Kidney tubule cell (primary cell): Measurements from ENCODE around the gene KCNQ1.

Source experiments
- DNase-seq: peaks from one replicate; pipeline ENCODE4 v3.0.0-alpha.2; 2018; ENCODE audit warnings: low spot score

The KCNQ1 gene

DNA sequence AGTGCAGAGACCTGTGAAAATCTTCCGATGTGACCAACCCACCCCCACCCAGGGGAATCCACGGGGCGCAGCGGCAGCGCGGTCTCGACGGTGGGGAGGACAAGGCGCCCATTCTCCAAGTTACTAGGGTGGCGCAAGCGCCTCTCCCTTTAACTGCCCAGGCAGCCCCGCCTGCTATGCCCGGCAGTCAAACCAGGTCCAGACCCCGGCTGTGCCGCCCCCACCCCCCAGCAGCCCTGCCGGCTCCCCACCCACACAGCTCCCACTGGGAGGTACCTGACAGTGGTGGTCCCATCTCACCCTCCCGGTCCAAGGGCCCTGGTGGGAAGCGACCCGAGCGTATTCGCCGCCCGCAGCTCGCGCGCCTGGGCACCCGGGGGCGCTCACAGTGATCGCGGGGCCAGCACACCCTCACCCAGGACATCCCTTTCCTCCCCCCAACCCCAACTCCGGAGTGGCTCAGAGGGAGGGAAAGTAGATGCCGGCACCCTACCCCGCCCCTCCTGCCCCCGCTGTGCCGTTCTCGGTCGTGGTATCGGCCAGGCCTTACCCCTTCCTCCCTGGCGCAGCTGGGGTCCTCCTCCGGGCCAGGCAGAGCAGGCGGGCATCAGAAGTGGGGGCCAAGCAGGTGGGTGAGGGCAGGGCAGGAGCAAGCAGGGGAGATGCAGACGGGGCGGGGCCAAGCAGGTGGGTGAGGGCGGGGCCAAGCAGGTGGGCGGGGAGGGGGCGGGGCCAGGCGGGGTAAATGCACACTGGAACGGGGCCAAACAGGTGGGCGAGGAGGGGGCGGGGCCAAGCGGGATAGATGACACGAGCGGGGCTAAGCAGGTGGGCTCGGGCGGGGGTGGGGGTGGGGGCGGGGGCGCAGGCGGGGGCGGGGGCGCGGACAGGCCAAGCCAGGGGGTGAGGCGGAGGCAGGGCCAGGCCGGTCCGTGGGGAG, 657 bp upstream of the KCNQ1 start, which contains the start of gene TRPM5:
TRPM5 (minus strand) TSS at position 634 of the 940 bp plus-strand sequence. CDS start 21,478 bp downstream, outside the sequence.
- peak; percentile 5 for DNase-seq

DNA sequence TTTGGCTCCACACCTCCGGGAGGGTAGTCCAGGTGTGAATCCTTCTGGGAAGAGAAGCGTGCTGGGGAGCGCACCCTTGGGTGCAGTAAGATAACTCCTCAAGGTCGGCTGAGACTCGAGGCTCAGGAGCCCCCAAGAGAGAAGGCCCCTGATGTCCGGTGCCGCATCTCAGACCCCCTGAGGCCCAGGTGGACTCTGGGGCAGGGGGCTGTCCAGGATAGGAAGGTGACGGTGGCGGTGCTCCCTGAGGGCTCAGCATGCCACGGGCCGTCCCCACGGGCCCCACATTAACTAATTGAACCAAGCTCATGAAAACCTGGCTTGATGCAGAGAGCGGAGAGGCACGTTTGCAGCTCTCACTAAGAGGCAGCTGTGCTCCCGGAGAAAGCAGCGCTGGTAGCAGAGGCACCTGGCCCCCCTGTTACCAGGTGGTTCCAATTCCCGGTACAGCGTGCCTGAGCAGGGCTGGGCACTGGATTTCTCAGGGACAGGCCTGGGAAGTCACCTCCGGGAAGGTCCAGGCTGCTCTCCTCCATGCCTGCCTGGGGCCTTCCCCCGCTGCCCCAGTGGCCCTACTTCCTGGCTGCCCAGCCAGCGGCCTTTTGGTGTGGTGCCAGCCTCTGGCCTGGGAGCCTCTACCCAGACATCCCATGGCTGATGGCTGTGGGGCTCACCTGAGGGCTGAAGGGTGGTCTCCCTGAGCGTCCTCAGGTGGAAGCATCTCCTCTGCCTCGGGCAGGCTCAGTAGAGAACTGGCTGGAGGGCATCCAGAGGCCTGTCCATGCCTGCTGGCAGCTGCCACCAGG, 1.1 kb downstream of the KCNQ1 start:
- peak; percentile 21 for DNase-seq

DNA sequence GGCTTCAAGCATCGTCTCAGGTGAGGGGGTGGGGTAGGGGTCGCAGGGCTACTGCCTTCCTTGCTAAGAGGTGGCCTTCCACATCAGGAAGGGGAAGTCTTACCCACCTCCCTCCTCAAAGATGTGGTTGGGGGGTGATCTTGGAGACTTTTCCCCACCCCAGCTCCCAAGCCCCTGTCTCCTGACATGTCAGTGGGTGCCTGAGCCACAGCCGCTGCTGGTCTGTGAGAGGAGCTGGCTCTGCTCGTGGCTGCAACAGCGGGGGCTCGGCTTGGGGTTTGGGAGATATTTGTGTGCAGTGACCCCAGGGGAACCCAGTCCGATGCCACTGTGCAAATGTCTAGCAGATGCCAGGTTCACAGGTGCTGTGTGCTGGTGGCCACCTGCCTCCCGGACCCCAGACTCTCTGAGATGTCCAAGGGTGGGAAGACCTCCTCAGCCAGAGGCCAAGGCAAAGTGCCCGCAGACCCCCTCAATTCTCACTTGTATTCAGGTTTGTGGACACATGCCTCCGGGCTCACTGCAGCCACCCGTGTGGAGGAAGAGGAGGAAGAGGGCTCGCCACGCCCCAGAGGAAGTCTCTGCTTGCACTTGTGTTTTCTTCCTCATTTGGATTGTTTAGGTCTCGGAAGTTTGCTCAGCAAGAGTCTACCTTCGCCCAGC, 1.9 kb downstream of the KCNQ1 start:
- DNase-seq = no peak

DNA sequence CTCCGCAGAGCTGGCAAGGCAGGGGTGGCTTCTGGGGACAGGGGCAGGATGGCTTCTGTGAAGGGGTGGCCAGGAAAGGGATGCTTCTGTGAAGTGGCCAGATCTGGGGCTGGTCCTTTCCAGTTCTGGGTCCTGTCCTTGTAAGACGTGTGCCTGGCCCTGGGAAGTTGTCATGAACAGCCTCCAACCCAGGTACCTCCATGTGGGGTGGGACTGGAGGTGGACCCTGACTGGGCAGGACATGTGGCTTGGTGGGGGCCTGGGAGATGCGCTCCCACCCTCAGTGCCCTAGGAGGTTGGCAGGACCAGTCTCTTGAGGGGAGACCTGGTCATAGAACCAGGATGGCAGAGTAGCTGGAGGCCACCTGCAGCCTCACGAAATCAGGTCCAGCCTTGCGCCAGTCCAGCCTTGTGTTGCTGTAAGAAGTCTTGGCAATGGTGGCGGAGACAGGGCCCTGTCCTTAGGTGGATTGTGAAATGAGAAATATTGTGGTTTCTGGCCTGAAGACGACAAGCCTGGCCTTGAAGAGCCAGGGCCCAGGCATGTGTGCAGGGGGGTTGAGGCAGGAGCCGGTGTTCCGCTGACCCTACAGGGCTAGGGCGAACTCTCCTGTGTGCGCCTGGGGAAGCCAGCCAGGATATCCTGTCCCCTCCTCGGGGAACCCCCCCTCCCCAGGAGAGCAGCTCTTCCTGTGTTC, 2.6 kb downstream of the KCNQ1 start:
- DNase-seq = no peak

DNA sequence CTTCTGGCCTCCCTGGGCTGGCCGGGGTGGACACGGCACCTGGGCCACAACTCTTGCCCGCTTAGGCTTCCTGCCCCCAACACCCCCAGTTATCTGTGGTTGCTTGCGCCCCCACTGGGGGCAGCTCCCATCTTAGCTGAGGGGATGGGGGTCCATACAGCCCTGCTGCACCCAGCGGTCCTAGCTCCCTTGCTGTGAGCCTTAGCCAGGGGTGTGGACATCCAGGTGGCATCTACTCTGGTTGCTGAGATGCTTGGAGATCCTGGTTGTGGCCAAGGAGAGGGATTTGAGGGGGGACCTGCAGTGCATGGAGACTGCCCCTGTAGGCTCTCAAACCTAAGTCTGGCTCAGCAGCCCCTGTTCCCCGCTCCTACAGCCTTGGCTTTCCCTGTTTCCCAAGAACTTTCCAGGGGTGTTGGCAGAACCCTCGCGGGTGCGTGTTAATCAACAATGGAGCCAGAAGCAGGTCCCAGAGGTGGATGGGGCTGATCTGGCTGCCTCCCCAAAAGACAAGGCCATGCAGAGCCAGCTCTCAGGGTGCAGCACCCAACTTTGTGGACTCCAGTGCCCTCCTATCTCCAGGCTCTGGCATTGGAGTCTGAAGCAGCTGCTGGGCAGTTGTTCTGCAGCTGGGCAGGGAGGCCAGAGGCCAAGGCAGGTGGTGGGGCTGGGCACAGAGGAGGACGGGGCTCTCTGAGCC, 3.3 kb downstream of the KCNQ1 start:
- DNase-seq = no peak

DNA sequence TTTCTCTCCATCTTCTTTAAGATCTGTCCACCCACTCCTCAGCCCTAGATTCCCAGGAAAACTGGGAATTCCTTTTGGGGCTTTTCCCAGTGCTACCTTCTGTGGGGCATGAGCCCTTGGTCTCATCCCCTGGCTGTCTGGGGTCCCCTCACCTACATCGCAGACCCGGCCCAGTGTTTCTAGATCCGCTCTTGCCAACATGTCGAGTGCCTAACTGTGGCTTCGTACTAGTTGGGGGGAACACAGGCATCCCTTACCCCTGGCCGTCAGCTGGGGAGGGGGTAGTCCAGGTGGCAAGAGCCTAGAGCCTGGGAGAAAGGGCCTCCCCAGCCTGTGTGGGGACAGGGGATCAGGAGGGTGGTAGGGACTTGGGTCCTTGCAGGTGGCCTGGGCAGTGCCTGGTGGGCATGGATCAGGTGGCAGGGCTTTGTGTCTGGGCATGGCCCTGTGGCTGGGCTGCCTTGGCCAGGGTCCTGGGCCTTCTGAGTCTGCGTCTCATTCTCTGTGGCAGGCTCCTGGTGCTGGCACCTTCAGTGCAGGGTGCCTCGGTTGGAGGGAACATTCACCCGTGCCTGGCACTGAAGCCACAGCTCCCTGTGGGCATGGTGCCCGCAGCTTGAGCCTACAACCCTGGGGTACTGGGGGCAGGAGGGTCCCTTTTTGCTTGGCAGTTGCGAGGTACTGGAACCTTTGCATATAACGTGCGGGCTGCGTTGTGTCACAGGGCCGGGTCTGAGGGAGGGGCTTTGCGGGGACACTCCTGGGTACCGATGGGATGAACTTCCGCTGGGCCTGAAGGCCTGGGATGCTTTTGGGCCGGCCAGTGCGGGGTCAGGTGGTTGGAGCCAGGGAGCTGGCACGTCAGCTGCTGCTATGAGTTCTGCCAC, 4.1 kb downstream of the KCNQ1 start:
- no peak for DNase-seq

DNA sequence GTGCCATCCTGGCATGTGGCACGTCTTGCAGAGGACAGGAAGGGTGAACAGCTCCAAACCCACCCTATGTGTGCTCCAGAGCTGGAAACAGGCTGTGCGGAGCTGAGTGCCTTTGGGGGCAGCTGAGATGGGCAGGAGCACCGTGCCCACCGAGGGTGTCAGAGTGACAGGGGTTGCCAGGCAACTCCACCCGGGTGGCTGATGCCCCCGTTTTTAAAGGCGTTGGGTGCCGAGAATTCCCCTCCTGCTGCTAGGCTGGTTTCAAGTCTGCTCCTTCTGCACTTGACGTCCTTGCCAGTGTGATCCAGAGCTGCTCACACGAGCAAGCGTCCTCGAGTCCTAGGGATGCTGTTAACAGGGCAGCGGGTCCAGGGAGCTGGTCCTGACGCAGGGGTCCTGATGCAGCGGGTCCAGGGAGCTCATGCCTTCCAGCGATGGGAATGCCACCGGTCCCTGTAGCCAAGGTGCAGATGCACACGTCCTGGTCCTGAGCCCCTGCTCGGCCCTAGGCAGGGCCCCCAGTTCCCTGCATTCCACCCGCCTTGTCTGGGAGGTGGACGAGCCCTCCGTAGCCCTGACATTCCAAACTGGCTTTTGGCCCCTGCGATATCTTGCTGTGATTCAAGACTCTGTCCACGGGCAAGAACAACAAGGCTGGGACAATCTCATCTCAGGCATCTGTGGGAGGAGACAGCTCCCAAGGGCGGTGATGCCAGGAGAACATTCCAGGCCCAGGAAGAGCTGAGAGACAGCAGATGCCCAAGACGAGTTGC, 4.9 kb downstream of the KCNQ1 start:
- DNase-seq = no peak

DNA sequence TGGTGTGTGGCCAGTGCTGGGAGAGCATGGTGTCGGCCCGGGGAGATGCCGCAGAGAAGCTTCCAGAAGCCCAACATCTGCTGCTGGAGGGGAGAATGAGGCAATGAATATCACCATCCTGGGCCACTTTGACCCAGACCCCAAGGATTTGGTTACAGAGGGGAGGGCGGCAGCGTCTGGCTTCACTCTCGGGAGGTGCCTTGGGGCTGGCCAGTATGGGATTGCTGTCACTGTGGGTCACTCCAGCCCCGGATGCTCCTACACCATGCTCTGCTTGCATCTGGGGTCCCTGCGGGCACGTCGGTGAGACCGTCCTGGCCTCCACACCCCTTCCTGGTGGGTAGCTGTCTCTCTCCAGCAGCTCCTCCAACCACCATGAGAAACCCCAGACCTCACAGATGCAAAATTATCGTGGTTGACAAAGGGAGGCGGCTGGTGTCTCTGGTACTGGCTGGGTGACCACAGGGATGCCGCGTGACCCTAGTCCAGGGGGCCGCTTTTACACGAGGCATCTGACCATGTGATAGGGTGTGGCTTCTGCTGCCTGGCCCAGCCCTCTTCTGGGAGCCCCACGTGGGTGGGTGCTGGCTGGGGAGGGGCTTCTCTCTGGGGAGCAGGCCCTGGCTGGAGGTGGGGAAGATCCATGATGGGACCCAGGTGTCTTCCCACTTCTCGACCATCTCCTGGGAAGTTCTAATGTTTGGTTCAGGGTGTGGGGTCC, 5.7 kb downstream of the KCNQ1 start:
- DNase-seq = no peak

DNA sequence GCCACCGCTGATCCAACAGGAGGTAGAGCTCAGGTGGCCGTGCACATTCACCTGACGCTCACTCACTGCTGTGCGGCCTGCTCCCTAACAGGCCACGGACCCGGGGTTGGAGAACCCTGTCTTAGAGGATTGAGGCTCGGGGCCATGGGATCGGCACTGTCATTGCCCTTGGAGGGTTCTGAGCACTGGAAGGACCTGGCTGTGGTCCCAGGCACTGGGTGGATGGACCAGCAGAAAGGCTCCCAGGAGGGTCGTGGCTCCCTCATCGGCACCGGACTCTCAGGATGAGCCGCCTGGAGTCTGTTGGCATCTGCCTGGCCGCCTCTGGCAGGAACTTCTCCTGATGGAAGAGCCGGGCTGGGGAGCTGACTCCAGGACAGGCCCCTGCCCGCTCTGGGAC, 6.5 kb downstream of the KCNQ1 start:
- no peak for DNase-seq

DNA sequence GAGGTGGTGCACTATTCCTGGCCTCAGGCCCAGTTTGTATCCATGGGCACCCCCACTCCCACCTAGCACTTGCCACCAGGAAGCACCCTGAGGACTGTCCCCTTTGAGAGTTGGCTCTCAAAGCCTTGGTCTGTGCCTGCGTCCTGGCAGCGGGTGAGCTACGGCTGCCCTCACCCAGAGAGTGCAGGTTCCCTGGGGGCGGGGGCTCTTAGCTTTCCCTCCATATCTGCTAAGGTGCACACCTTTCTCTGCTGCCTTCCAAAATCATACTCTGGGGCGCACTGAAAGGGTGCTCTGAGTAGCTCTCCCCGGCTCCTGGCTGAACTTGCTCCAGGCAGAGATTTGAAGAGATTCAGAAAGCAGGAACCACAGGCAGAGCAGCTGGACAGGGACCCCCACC, 7.1 kb downstream of the KCNQ1 start:
- no peak for DNase-seq

DNA sequence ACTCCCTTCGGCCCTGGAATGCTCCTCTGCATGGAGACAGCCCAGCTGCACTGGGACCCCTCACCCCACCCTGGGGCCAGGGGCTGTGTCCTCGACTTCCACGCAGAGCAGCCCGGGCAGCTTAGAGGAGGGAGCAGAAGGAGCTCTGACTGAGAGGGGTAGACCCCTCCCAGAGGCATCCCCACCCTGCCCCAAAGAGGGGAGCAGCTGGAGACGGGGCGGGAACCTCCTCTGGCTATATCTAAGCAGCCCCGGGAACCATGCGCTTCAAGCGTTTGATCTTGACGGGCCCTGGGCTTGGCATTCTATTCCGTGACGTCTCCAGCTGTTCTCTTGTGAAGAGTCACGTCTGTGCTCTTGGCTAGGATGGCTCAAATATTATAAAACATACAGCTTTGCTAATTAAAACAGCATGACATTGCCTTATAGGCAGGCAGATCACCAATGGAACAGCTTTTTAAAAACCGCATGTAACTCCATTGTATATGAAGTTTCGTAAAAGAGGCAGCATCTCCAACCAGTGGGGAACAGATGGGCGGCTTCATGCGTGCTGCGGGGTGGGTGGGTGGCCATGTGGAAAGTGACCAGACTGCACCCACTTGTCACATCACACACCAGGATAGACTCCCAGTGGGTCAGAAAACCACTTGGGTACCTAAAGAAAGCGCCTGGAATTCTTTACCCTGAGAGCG, 7.7 kb downstream of the KCNQ1 start:
- no peak for DNase-seq

DNA sequence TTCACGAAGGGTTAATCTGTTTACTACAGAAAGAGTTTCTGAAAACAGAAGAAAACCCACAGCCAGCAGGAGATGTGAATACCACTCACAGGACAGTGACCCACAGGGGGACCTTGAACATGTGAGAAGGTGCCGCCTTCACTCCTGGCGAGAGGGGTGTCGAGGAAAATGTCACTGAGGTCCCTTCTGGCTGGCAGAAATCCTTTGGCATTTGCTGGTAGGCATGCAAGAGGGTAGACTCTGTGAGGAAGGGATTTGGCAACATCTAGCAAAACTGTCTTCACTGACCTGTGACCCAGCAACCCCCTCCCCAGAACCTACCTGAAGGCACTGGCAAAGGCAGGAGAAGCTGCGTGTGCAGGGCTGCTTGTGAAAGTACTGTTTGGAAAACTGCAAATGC, 8.6 kb downstream of the KCNQ1 start:
- DNase-seq = no peak

DNA sequence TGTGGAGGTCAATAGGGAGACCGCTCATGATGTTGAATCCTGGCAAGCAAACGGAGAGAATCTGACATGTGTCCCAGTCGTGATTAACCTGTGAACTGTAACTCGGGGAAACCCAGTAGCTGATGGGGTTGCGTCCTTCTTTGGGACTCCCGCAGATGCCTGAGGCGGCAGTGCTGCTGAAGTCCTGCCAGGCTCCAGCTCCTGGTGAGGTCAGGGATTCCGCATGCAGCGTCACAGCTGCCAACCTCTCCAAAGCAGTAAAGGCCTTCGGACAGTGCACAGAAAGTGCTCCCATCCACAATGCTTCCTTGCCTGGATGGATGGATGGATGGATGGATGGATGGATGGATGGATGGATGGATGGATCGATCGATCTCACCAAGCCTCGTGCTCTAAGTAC, 13.5 kb downstream of the KCNQ1 start:
- no peak for DNase-seq

DNA sequence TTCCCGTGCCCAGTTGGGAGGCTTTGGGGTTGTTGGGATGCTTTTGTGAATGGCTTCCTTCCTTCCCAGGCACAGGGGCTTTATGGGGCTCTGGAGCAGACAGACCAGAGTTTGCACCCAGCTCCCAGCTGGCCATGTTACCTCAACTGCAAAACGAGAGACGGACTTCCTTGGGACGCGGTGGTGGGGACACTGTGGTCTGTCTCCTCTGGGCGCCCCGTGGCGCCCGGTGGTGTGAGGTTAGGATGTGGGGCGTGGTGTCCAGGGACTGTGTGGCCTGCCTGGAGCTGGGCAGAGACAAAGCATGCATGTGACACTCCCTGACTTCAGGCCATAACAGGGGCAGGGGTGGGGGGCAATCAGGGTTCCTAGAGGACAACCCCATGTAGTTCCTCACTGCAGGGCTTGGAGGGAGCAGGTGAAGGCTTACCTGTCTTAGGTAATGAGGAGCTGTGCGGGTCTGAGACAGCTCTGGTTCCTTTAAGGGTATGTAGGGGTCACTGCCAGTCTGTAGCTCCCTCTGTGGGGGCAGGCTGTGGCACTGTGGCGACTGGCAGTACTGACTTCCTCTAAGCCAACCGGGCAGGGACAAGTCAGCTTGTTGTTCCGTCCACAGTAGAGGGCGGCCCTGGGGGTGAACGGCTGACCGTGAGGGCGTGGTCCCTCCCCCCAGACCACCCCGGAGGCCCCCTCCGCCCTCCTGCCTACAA, 14.4 kb downstream of the KCNQ1 start:
- no peak for DNase-seq

DNA sequence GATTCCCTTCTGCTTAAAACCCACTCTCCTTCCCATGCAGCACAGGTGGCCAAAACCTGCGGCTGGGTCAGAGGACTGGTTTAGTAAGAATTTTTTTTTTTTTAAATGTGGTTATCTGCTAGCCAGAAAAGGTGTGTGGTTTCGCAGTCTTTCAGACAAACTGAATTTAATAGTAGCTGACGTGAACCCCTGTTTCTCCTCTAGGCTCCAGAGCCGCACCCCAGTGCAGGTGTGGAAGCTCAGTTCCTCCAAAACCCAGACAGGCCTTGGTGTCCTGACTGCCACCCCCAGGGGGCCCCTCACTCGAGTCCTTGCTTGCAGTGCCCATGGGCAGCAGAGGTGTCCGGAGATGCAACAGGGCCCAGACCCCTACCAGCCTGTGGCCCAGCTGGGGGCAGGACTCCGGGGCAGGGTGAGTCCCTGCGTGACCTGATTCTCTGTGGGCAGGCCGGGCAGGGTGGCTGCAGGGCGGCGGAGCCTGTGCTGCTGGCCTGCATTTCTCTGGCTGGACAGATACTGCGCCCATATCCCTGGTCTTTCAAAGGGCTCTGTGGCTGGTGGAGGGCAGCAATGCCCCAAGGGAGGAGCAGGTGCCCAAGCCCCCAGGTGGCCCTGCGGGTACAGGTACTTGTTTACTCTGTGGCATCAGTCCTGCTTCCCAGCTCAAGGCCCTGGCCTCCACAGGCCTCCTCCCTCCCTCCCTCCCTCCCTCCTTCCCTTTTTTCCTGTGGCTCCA, 15.2 kb downstream of the KCNQ1 start:
- DNase-seq = no peak

DNA sequence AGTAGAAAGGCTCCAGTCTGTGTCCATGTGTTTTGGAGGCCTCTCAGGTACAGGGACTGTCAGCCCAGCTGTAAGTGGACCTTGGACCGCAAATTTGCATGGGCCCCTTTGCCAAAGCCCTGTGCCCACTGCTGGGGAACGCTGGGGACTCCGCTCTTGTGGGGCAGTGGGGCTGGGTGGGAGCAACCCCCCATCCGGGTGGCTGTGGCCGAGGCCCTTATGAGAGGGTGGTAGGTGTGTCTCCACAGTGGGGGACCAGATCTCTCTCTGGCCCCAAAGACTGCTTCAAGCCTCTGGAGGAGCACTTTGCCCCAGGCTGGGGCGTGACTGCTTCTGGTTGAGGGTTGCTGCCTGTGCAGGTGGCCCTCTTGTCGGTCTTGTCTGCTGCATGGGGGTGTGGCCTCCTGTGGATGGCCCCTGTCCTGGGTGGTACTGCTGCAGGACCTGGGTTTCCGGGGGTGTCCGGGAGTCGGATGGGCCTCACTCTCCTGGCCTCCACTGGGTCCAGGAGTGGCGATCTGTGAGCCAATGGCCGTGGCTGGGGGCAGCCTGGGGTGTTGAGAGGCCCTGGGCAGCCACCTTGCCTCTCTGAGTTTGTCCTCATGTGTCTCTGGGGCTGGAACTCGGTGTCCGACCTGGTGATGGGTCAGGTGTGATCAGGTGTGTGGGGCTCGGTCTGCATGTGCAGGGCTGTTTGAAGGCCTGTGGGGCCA, 15.9 kb downstream of the KCNQ1 start:
- DNase-seq = no peak
